DOHH2 (cell line): ENCODE measurements around the gene NEMP1.

ENCODE experiments used
- H3F3A ChIP-seq: fragments of 200-600 bp; sonication (generic), shearing (Covaris generic); 2 replicates; pipeline ENCODE4 v1.6.0; 2016; ENCODE audit warnings: antibody characterized with exemption, mild to moderate bottlenecking; ENCODE audit not compliant: control insufficient read depth, insufficient read depth
- H3K27ac ChIP-seq: fragments of 200-600 bp; sonication (generic); 2 replicates; pipeline ENCODE4 v1.5.1; 2014; ENCODE audit warnings: low read depth, mild to moderate bottlenecking, low read length, moderate library complexity
- H3K27me3 ChIP-seq: fragments of 200-600 bp; sonication (generic); 2 replicates; pipeline ENCODE4 v1.6.1; 2014; ENCODE audit warnings: mild to moderate bottlenecking, low read length, mixed read lengths; ENCODE audit not compliant: control insufficient read depth
- H3K36me3 ChIP-seq: fragments of 200-600 bp; sonication (generic); 2 replicates; pipeline ENCODE4 v1.6.1; 2014; ENCODE audit warnings: mild to moderate bottlenecking, low read length, moderate library complexity, mixed read lengths; ENCODE audit not compliant: control insufficient read depth
- H3K4me1 ChIP-seq: fragments of 200-600 bp; sonication (generic); 2 replicates; pipeline ENCODE4 v1.6.1; 2014; ENCODE audit warnings: mild to moderate bottlenecking, low read length, mixed read lengths; ENCODE audit not compliant: control insufficient read depth
- H3K4me2 ChIP-seq: fragments of 200-600 bp; sonication (generic); 2 replicates; pipeline ENCODE4 v1.6.0; 2014; ENCODE audit warnings: mild to moderate bottlenecking, low read length, moderate library complexity
- H3K4me3 ChIP-seq: fragments of 200-600 bp; sonication (generic); 2 replicates; pipeline ENCODE4 v1.5.1; 2014; ENCODE audit warnings: mild to moderate bottlenecking, low read length, mixed read lengths
- H3K79me2 ChIP-seq: fragments of 200-600 bp; sonication (generic); 2 replicates; pipeline ENCODE4 v1.6.1; 2014; ENCODE audit warnings: mild to moderate bottlenecking, low read length, mixed read lengths; ENCODE audit not compliant: control insufficient read depth
- H3K9me2 ChIP-seq: fragments of 200-600 bp; sonication (generic); replicated peaks from 2 replicates; pipeline ENCODE4 v1.6.1; 2014; ENCODE audit warnings: mild to moderate bottlenecking, low read length, mixed read lengths; ENCODE audit not compliant: control insufficient read depth
- H3K9me3 ChIP-seq: fragments of 200-600 bp; sonication (generic); 2 replicates; pipeline ENCODE4 v1.6.1; 2014; ENCODE audit warnings: antibody characterized with exemption, low read length, mixed read lengths; ENCODE audit not compliant: control insufficient read depth, insufficient read depth
- H4K20me1 ChIP-seq: fragments of 200-600 bp; sonication (generic); 2 replicates; pipeline ENCODE4 v1.6.0; 2014; ENCODE audit warnings: low read depth, mild to moderate bottlenecking, antibody characterized with exemption, low read length, moderate library complexity; ENCODE audit not compliant: control insufficient read depth, insufficient read depth
- EZH2phosphoT487 ChIP-seq: fragments of 200-600 bp; sonication (generic); IDR thresholded peaks from 2 replicates; pipeline ENCODE4 v1.6.1; 2017; ENCODE audit warnings: borderline replicate concordance, mild to moderate bottlenecking, antibody characterized with exemption, low read length, moderate library complexity, mixed read lengths
- TF ChIP-seq, protein P1 (sequence below): fragments of 200-600 bp; sonication (generic); IDR thresholded peaks from one replicate; pipeline ENCODE4 v1.5.1; 2014; ENCODE audit warnings: antibody characterized with exemption, mild to moderate bottlenecking, low read depth, low read length; ENCODE audit not compliant: poor library complexity, severe bottlenecking

NEMP1 gene

GRCh38 chr12:57072661-57073060, 5.9 kb downstream of the NEMP1 start:
- Histone ChIP-seq H3F3A (peaks cover 26% of the 10 kb centered on the region), H3K27me3 (no peaks in the 10 kb centered on the region), H3K9me2 (no peaks in the 10 kb centered on the region), H3K9me3 (no peaks in the 10 kb centered on the region), H3K4me3 (peak overlapping the region; percentile 57), H3K4me2 (peak overlapping the region; percentile 63), H4K20me1 (peaks cover 4% of the 10 kb centered on the region; the same call in 1 of the 2 replicates), H3K79me2 (peaks cover 85% of the 10 kb centered on the region), H3K36me3 (peaks cover 73% of the 10 kb centered on the region), H3K4me1 (peaks cover 67% of the 10 kb centered on the region), H3K27ac (peak overlapping the region; percentile 54)
- TF ChIP-seq, protein P1, sequence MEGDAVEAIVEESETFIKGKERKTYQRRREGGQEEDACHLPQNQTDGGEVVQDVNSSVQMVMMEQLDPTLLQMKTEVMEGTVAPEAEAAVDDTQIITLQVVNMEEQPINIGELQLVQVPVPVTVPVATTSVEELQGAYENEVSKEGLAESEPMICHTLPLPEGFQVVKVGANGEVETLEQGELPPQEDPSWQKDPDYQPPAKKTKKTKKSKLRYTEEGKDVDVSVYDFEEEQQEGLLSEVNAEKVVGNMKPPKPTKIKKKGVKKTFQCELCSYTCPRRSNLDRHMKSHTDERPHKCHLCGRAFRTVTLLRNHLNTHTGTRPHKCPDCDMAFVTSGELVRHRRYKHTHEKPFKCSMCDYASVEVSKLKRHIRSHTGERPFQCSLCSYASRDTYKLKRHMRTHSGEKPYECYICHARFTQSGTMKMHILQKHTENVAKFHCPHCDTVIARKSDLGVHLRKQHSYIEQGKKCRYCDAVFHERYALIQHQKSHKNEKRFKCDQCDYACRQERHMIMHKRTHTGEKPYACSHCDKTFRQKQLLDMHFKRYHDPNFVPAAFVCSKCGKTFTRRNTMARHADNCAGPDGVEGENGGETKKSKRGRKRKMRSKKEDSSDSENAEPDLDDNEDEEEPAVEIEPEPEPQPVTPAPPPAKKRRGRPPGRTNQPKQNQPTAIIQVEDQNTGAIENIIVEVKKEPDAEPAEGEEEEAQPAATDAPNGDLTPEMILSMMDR = no peak
- TF ChIP-seq EZH2phosphoT487 = no peak

- peaks cover 71% of the 10 kb centered on the region for H3K4me1 ChIP-seq
- no peak for TF ChIP-seq EZH2phosphoT487
- TF ChIP-seq, protein P1 = peak; percentile 87
- H3K36me3 ChIP-seq = peaks cover 80% of the 10 kb centered on the region
- H3F3A ChIP-seq = peaks cover 36% of the 10 kb centered on the region
- H3K4me2 ChIP-seq = peak overlapping the region; percentile 34
- H3K9me2 ChIP-seq = no peaks in the 10 kb centered on the region
- peaks cover 62% of the 10 kb centered on the region for H3K79me2 ChIP-seq
- 0 out of 2 replicates have a peak overlapping the region, but pooled peaks have one; percentile 16 for H3K4me3 ChIP-seq
- H4K20me1 ChIP-seq = peaks cover 4% of the 10 kb centered on the region; the same call in 1 of the 2 replicates
- no peaks in the 10 kb centered on the region for H3K9me3 ChIP-seq
- H3K27ac ChIP-seq = peak overlapping the region; percentile 22
- H3K27me3 ChIP-seq = no peaks in the 10 kb centered on the region
Measured at GRCh38 chr12:57069523-57069922, 9.1 kb downstream of the NEMP1 start.

DNA sequence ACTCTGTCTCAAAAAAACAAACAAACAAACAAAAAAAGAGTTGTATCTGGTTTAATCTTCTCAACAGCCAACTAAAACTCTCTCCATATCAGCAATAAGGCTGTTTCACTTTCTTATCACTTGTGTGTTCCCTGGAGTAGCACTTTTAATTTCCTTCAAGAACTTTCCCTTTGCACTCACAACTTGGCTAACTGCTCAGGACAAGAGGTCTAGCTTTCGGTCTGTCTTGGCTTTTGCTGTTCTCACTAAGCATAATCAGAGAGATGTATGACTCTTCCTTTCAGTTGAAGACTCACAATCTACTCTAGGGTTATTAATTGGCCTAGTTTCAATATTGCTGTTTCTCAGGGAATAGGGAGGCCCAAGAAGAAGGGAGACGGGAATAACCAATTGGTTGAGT, 12.3 kb downstream of the NEMP1 start:
- Histone ChIP-seq H3K9me3 (no peaks in the 10 kb centered on the region), H3K36me3 (peaks cover 84% of the 10 kb centered on the region), H3K27me3 (no peaks in the 10 kb centered on the region), H3K4me2 (no peak overlapping the region), H3F3A (peaks cover 40% of the 10 kb centered on the region), H3K4me1 (peaks cover 56% of the 10 kb centered on the region), H3K79me2 (peaks cover 33% of the 10 kb centered on the region), H4K20me1 (peaks cover 4% of the 10 kb centered on the region; the same call in 1 of the 2 replicates), H3K4me3 (no peak overlapping the region), H3K27ac (no peak overlapping the region), H3K9me2 (no peaks in the 10 kb centered on the region)
- TF ChIP-seq EZH2phosphoT487 = no peak
- TF ChIP-seq, protein P1 = no peak
